Neural cell (in vitro differentiated cells): Measurements from ENCODE around the gene SNX13.

Source experiments
- EP300 ChIP-seq: fragments of 450-650 bp; conservative IDR thresholded peaks from 2 replicates; pipeline ENCODE4 v1.6.1; 2014; ENCODE audit warnings: antibody characterized with exemption, mild to moderate bottlenecking, moderate library complexity; ENCODE audit not compliant: poor library complexity, severe bottlenecking
- EZH2 ChIP-seq: fragments of 200-600, 300-800 bp; shearing (Covaris generic), sonication (generic); IDR thresholded peaks from 2 replicates; pipeline ENCODE4 v1.6.1; 2014; ENCODE audit warnings: antibody characterized with exemption, low read length, borderline replicate concordance, mild to moderate bottlenecking; ENCODE audit not compliant: insufficient read depth, poor library complexity, severe bottlenecking
- MXI1 ChIP-seq: fragments of 450-650 bp; conservative IDR thresholded peaks from 2 replicates; pipeline ENCODE4 v1.6.1; 2014; ENCODE audit warnings: antibody characterized with exemption, mild to moderate bottlenecking; ENCODE audit not compliant: poor library complexity, severe bottlenecking
- POLR2AphosphoS5 ChIP-seq: IDR thresholded peaks from 2 replicates; pipeline ENCODE4 v1.6.1; 2012
- RAD21 ChIP-seq: fragments of 450-650 bp; conservative IDR thresholded peaks from 2 replicates; pipeline ENCODE4 v1.6.1; 2014; ENCODE audit warnings: antibody characterized with exemption, mild to moderate bottlenecking, moderate library complexity
- SMC3 ChIP-seq: fragments of 450-650 bp; conservative IDR thresholded peaks from 2 replicates; pipeline ENCODE4 v1.6.1; 2014; ENCODE audit warnings: antibody characterized with exemption, mild to moderate bottlenecking, moderate library complexity; ENCODE audit not compliant: poor library complexity
- TAF1 ChIP-seq: IDR thresholded peaks from 2 replicates; pipeline ENCODE4 v1.6.1; 2012; ENCODE audit warnings: low read depth
- TF ChIP-seq, protein P1 (sequence below): fragments of 450-650 bp; IDR thresholded peaks from 2 replicates; pipeline ENCODE4 v1.5.1; 2014; ENCODE audit warnings: antibody characterized with exemption, mild to moderate bottlenecking, moderate library complexity; ENCODE audit not compliant: poor library complexity, severe bottlenecking
- TF ChIP-seq, protein P2 (sequence below): IDR thresholded peaks from 2 replicates; pipeline ENCODE4 v1.6.1; 2012; ENCODE audit warnings: borderline replicate concordance

- TF ChIP-seq, protein P1, sequence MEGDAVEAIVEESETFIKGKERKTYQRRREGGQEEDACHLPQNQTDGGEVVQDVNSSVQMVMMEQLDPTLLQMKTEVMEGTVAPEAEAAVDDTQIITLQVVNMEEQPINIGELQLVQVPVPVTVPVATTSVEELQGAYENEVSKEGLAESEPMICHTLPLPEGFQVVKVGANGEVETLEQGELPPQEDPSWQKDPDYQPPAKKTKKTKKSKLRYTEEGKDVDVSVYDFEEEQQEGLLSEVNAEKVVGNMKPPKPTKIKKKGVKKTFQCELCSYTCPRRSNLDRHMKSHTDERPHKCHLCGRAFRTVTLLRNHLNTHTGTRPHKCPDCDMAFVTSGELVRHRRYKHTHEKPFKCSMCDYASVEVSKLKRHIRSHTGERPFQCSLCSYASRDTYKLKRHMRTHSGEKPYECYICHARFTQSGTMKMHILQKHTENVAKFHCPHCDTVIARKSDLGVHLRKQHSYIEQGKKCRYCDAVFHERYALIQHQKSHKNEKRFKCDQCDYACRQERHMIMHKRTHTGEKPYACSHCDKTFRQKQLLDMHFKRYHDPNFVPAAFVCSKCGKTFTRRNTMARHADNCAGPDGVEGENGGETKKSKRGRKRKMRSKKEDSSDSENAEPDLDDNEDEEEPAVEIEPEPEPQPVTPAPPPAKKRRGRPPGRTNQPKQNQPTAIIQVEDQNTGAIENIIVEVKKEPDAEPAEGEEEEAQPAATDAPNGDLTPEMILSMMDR = no peak
- TF ChIP-seq POLR2AphosphoS5 (no peak), MXI1 (no peak), EZH2 (no peak), TAF1 (no peak), SMC3 (no peak), RAD21 (no peak), EP300 (no peak)
- TF ChIP-seq, protein P2, sequence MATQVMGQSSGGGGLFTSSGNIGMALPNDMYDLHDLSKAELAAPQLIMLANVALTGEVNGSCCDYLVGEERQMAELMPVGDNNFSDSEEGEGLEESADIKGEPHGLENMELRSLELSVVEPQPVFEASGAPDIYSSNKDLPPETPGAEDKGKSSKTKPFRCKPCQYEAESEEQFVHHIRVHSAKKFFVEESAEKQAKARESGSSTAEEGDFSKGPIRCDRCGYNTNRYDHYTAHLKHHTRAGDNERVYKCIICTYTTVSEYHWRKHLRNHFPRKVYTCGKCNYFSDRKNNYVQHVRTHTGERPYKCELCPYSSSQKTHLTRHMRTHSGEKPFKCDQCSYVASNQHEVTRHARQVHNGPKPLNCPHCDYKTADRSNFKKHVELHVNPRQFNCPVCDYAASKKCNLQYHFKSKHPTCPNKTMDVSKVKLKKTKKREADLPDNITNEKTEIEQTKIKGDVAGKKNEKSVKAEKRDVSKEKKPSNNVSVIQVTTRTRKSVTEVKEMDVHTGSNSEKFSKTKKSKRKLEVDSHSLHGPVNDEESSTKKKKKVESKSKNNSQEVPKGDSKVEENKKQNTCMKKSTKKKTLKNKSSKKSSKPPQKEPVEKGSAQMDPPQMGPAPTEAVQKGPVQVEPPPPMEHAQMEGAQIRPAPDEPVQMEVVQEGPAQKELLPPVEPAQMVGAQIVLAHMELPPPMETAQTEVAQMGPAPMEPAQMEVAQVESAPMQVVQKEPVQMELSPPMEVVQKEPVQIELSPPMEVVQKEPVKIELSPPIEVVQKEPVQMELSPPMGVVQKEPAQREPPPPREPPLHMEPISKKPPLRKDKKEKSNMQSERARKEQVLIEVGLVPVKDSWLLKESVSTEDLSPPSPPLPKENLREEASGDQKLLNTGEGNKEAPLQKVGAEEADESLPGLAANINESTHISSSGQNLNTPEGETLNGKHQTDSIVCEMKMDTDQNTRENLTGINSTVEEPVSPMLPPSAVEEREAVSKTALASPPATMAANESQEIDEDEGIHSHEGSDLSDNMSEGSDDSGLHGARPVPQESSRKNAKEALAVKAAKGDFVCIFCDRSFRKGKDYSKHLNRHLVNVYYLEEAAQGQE = no peak
Observed at GRCh38 chr7:17822547-17823173, 117.6 kb downstream of the SNX13 start.
